Adrenal gland (tissue), 5 donors: Measurements from ENCODE around the gene RUFY2.

Source experiments
- POLR2A ChIP-seq, 2 donors: fragments of 450-650 bp; IDR thresholded peaks; one replicate each; pipeline ENCODE4 v1.6.1; 2017; ENCODE audit warnings: antibody characterized with exemption in 2 of 2, mild to moderate bottlenecking in 2 of 2, moderate library complexity in 1 of 2
- TF ChIP-seq, protein P1 (sequence below), 6 experiments: fragments of 450-650 bp in 4 of 6; fragments of 200-600 bp in 2 of 6; sonication (generic) in 1 of 6; IDR thresholded peaks; 1 replicate in 5 of 6; 2 replicates in 1 of 6; pipeline versions ENCODE4 v1.5.1 to v1.8.0; 2016 to 2021; ENCODE audit warnings: antibody characterized with exemption in 6 of 6, mild to moderate bottlenecking in 2 of 6, moderate library complexity in 1 of 6
- donor health status: DM: no; HTN: no; CAD: no.

DNA sequence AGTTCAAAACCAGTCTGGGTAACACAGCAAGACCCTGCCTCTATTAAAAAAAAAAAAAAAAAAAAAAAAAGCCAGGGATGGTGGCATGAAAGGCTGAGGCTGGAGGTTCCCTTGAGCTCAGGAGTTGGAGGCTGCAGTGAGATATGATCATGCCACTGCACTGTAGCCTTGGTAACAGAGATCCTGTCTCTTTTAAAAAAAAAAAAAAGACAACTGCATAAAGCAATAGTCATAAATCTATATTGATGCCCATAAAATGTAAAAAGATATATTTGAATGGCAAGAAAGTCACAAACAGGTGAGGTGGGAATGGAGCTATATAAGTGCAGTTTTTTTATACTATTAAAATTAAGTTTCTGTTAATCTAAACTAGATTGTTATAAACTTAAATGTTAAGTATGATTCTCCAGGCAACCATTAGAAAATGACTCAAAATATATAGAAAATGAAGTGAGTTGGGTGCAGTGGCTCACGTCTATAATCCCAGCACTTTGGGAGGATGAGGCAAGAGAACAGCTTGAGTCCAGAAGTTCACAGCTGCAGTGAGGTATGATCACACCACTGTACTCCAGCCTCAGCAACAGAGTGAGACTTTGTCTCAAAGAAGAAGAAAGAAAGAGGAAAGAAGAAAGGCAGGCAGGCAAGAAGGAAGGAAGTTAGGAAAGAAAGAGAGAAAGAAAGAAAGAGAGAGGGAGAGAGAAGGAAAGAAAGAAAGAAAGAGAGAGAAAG, 88.6 kb downstream of the RUFY2 start:
- TF ChIP-seq, protein P1, sequence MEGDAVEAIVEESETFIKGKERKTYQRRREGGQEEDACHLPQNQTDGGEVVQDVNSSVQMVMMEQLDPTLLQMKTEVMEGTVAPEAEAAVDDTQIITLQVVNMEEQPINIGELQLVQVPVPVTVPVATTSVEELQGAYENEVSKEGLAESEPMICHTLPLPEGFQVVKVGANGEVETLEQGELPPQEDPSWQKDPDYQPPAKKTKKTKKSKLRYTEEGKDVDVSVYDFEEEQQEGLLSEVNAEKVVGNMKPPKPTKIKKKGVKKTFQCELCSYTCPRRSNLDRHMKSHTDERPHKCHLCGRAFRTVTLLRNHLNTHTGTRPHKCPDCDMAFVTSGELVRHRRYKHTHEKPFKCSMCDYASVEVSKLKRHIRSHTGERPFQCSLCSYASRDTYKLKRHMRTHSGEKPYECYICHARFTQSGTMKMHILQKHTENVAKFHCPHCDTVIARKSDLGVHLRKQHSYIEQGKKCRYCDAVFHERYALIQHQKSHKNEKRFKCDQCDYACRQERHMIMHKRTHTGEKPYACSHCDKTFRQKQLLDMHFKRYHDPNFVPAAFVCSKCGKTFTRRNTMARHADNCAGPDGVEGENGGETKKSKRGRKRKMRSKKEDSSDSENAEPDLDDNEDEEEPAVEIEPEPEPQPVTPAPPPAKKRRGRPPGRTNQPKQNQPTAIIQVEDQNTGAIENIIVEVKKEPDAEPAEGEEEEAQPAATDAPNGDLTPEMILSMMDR (IDR thresholded peaks at IDR 0.05): no peak
- no peak for TF ChIP-seq POLR2A (IDR thresholded peaks at IDR 0.05)
